Kidney (tissue), 14 donors: ENCODE measurements around the gene PRICKLE1. TPM values are rescaled to one million over a fixed set of nuclear protein-coding genes. Genes with fewer than 3 reads are reported as not detected.

Experiments
- DNase-seq, 5 donors: peaks; one replicate each; pipeline ENCODE4 v3.0.0-alpha.2; 2013 to 2020
- FAIRE-seq: peaks from 2 replicates; lab custom pipeline; 2012; peaks lifted over from hg19 to GRCh38; lab: Jason Lieb, UNC
- H3K27ac ChIP-seq, 2 donors: one replicate each; pipeline ENCODE4 v1.7.0; 2013; ENCODE audit warnings: low read depth in 2 of 2, low read length in 2 of 2, inconsistent platforms in 1 of 2
- H3K27me3 ChIP-seq: one replicate; pipeline ENCODE4 v1.7.1; 2013; ENCODE audit warnings: low read length, inconsistent platforms; ENCODE audit not compliant: control insufficient read depth, insufficient read depth
- H3K36me3 ChIP-seq, 3 donors: one replicate each; pipeline versions ENCODE4 v1.7.0 to v1.7.1; 2013; ENCODE audit warnings: low read length in 3 of 3, control low read depth in 1 of 3, inconsistent platforms in 1 of 3; ENCODE audit not compliant: insufficient read depth in 3 of 3, control insufficient read depth in 2 of 3
- H3K4me1 ChIP-seq, 3 donors: one replicate each; pipeline versions ENCODE4 v1.7.0 to v1.7.1; 2013; ENCODE audit warnings: low read length in 3 of 3, inconsistent platforms in 1 of 3, low read depth in 1 of 3; ENCODE audit not compliant: control insufficient read depth in 2 of 3, insufficient read depth in 2 of 3
- H3K4me3 ChIP-seq, 3 donors: one replicate each; pipeline versions ENCODE4 v1.7.0 to v1.8.1; 2013; ENCODE audit warnings: low read length in 3 of 3, control low read depth in 1 of 3, inconsistent platforms in 1 of 3
- H3K9ac ChIP-seq, 3 donors: one replicate each; pipeline versions ENCODE4 v1.7.0 to v1.7.1; 2013; ENCODE audit warnings: low read length in 3 of 3, control low read depth in 1 of 3, inconsistent platforms in 1 of 3
- H3K9me3 ChIP-seq, 3 donors: one replicate each; pipeline versions ENCODE4 v1.7.0 to v1.7.1; 2013; ENCODE audit warnings: low read length in 3 of 3, control low read depth in 1 of 3, inconsistent platforms in 1 of 3; ENCODE audit not compliant: control insufficient read depth in 2 of 3, insufficient read depth in 1 of 3
- CTCF ChIP-seq: IDR thresholded peaks from 3 replicates; pipeline ENCODE4 v1.5.1; 2012; ENCODE audit warnings: mild to moderate bottlenecking, moderate library complexity, borderline replicate concordance; ENCODE audit not compliant: insufficient read depth; ENCODE audit errors: extremely low read depth
- intact Hi-C: fragments of 100-400 bp; cut with DNase I; formaldehyde crosslinking; loops from one replicate; pipeline ENCODE4 v1.11.1; 2022
- polyA plus RNA-seq: library from polyadenylated mRNA; stranded (reverse); fragments of 350-450 nt; fragmentation: Illumina TruSeq; extraction: RNeasy Lipid Tissue Mini Kit (QIAGEN cat#74804); gene quantifications from one replicate; pipeline ENCODE4 v1.2.3, GENCODE V29; 2014; ENCODE audit warnings: low read depth, low replicate concordance; ENCODE audit not compliant: insufficient read depth
- total RNA-seq: library from RNA; stranded (reverse); fragmentation: NEBNext Ultra II Directional; extraction: Animal tissue kit (Norgen Biotek cat#: 25700); gene quantifications from one replicate; pipeline ENCODE4 v1.2.1, GENCODE V29; 2021
- donor health status: control.
- donor health status: control.
- donor health status: control.
- donor health status: control.
- donor health status: control.
- donor health status: DM: yes; HTN: yes; CAD: no.
- donor health status: Normal renal cell carcinoma (clear cell type).

The PRICKLE1 gene
- total and polyA plus RNA-seq, 2 donors from 2014 or later = 3.9 to 21.7 TPM

GRCh38 chr12:42420395-42420794, 169.2 kb downstream of the PRICKLE1 start:
- H3K9me3 ChIP-seq = no peaks in the 10 kb centered on the region
- no peaks in the 10 kb centered on the region for H3K36me3 ChIP-seq
- intact Hi-C loops = no loop called here
- H3K27me3 ChIP-seq = no peaks in the 10 kb centered on the region
- peaks cover 0 to 2% (median 0%) of the 10 kb centered on the region in 3 donors for H3K4me1 ChIP-seq
- FAIRE-seq (no peak), DNase-seq (no peak)
- H3K4me3 ChIP-seq = no peak overlapping the region
- no peak for TF ChIP-seq CTCF
- no peak overlapping the region for H3K9ac ChIP-seq
- H3K27ac ChIP-seq = no peak overlapping the region

- Histone ChIP-seq H3K9me3 (no peaks in the 10 kb centered on the region), H3K9ac (no peak overlapping the region), H3K27ac (no peak overlapping the region), H3K36me3 (no peaks in the 10 kb centered on the region), H3K27me3 (no peaks in the 10 kb centered on the region), H3K4me1 (peaks cover 0 to 3% (median 0%) of the 10 kb centered on the region in 3 donors), H3K4me3 (no peak overlapping the region)
- peak in 1 of 5 donors; percentile 25 for DNase-seq
- TF ChIP-seq CTCF = no peak
- intact Hi-C loops = no loop called here
- FAIRE-seq = no peak
Observed at GRCh38 chr12:42410340-42410739, 179.2 kb downstream of the PRICKLE1 start.

GRCh38 chr12:42409471-42409870, 180.1 kb downstream of the PRICKLE1 start:
- FAIRE-seq (no peak), DNase-seq (no peak)
- no peak overlapping the region for H3K4me3 ChIP-seq
- no peak overlapping the region for H3K9ac ChIP-seq
- peaks cover 0 to 3% (median 0%) of the 10 kb centered on the region in 3 donors for H3K4me1 ChIP-seq
- no peaks in the 10 kb centered on the region for H3K27me3 ChIP-seq
- H3K36me3 ChIP-seq = no peaks in the 10 kb centered on the region
- TF ChIP-seq CTCF = no peak
- intact Hi-C loops = no loop called here
- H3K27ac ChIP-seq = no peak overlapping the region
- no peaks in the 10 kb centered on the region for H3K9me3 ChIP-seq

- no peaks in the 10 kb centered on the region for H3K27me3 ChIP-seq
- H3K4me1 ChIP-seq = peaks cover 0 to 3% (median 0%) of the 10 kb centered on the region in 3 donors
- no peak overlapping the region for H3K9ac ChIP-seq
- no peak for DNase-seq
- no peak for TF ChIP-seq CTCF
- H3K27ac ChIP-seq = no peak overlapping the region
- no peak for FAIRE-seq
- H3K4me3 ChIP-seq = no peak overlapping the region
- intact Hi-C loops = no loop called here
- H3K36me3 ChIP-seq = no peaks in the 10 kb centered on the region
- H3K9me3 ChIP-seq = no peaks in the 10 kb centered on the region
Observed at GRCh38 chr12:42407306-42407705, 182.2 kb downstream of the PRICKLE1 start.
